Fibroblast of mammary gland (primary cell): ENCODE results near the gene PAK1.
A peak's percentile ranks its signal among the peaks of the same experiment; 100 is the strongest.

Experiments used
- DNase-seq: peaks from one replicate; pipeline ENCODE4 v3.0.0-alpha.2; 2010; ENCODE audit warnings: low read depth
- H3K4me3 ChIP-seq: 2 replicates; pipeline ENCODE4 v1.5.1; 2011; ENCODE audit warnings: low read depth, mild to moderate bottlenecking, low read length, moderate library complexity; ENCODE audit not compliant: control insufficient read depth
- CTCF ChIP-seq: conservative IDR thresholded peaks from 2 replicates; pipeline ENCODE4 v1.5.1; 2011; ENCODE audit warnings: low read depth, low read length, inconsistent platforms; ENCODE audit not compliant: control insufficient read depth, insufficient read depth

PAK1 gene

GRCh38 chr11:77487790-77488189, 13.9 kb upstream of the PAK1 start:
- DNase-seq: no peak
- H3K4me3 ChIP-seq: no peak overlapping the region
- TF ChIP-seq CTCF: no peak

GRCh38 chr11:77479746-77480352, 6.0 kb upstream of the PAK1 start:
- H3K4me3 ChIP-seq: no peak overlapping the region
- no peak for DNase-seq
- no peak for TF ChIP-seq CTCF

GRCh38 chr11:77475206-77475605, 1.3 kb upstream of the PAK1 start:
- TF ChIP-seq CTCF: no peak
- H3K4me3 ChIP-seq: no peak overlapping the region
- no peak for DNase-seq

- TF ChIP-seq CTCF: no peak
- peak overlapping the region; percentile 55 for H3K4me3 ChIP-seq
- no peak for DNase-seq
These were observed 778 bp upstream of the PAK1 start for GRCh38 chr11:77474684-77475060.

- DNase-seq: no peak
- H3K4me3 ChIP-seq: peak overlapping the region; percentile 55
- no peak for TF ChIP-seq CTCF
These were observed 698 bp downstream of the PAK1 start for GRCh38 chr11:77472991-77473800.

GRCh38 chr11:77471558-77472193, 2.2 kb downstream of the PAK1 start:
- peak; percentile 31 for TF ChIP-seq CTCF
- no peak for DNase-seq
- H3K4me3 ChIP-seq: no peak overlapping the region
